Endothelial cell (in vitro differentiated cells): Measurements from ENCODE around the gene SIL1. TPM values are rescaled to one million over a fixed set of nuclear protein-coding genes. Genes with fewer than 3 reads are reported as not detected.
A peak's percentile ranks its signal among the peaks of the same experiment; 100 is the strongest.

Source experiments
- DNase-seq: peaks from one replicate; pipeline ENCODE4 v3.0.0; 2021; ENCODE audit warnings: low spot score
- H3K27ac Mint-ChIP-seq: one replicate; pipeline ENCODE4 v1.8.0; 2021; ENCODE audit warnings: mixed read lengths, inconsistent platforms; ENCODE audit not compliant: unreplicated experiment
- H3K27me3 Mint-ChIP-seq: one replicate; pipeline ENCODE4 v1.8.0; 2021; ENCODE audit warnings: mild to moderate bottlenecking, moderate library complexity, mixed read lengths, inconsistent platforms; ENCODE audit not compliant: unreplicated experiment
- H3K36me3 Mint-ChIP-seq: one replicate; pipeline ENCODE4 v1.8.0; 2021; ENCODE audit warnings: mild to moderate bottlenecking, low read depth, mixed read lengths, inconsistent platforms; ENCODE audit not compliant: unreplicated experiment
- H3K4me1 Mint-ChIP-seq: one replicate; pipeline ENCODE4 v1.8.0; 2021; ENCODE audit warnings: mild to moderate bottlenecking, mixed read lengths, inconsistent platforms; ENCODE audit not compliant: unreplicated experiment
- H3K4me3 Mint-ChIP-seq: one replicate; pipeline ENCODE4 v1.8.0; 2021; ENCODE audit warnings: mild to moderate bottlenecking, mixed read lengths, inconsistent platforms; ENCODE audit not compliant: unreplicated experiment
- H3K9me3 Mint-ChIP-seq: one replicate; pipeline ENCODE4 v1.8.0; 2021; ENCODE audit warnings: mixed read lengths, inconsistent platforms; ENCODE audit not compliant: unreplicated experiment
- CTCF ChIP-seq: fragments of 200-600 bp; sonication (generic); IDR thresholded peaks from one replicate; pipeline ENCODE4 v1.5.0; 2021; ENCODE audit warnings: antibody characterized with exemption; ENCODE audit not compliant: unreplicated experiment
- total RNA-seq: library from RNA; stranded (reverse); fragmentation: NEBNext Ultra II Directional; extraction: Animal tissue kit (Norgen Biotek cat#: 25700); gene quantifications from one replicate; pipeline ENCODE4 v1.2.1, GENCODE V29; 2021; ENCODE audit not compliant: unreplicated experiment

SIL1 gene
- total RNA-seq, 1 donor from 2014 or later: 35.6 TPM

- H3K4me3 Mint-ChIP-seq: no peak overlapping the region
Observed at GRCh38 chr5:139205124-139205523, 7.0 kb upstream of the SIL1 start.

GRCh38 chr5:139204196-139204595, 6.0 kb upstream of the SIL1 start:
- H3K4me3 Mint-ChIP-seq: no peak overlapping the region
- H3K4me1 Mint-ChIP-seq: peaks cover 11% of the 10 kb centered on the region
- H3K9me3 Mint-ChIP-seq: no peaks in the 10 kb centered on the region
- no peak for TF ChIP-seq CTCF
- H3K27me3 Mint-ChIP-seq: peaks cover 4% of the 10 kb centered on the region
- H3K36me3 Mint-ChIP-seq: no peaks in the 10 kb centered on the region
- no peak for DNase-seq
- H3K27ac Mint-ChIP-seq: no peak overlapping the region

More at GRCh38 chr5:139205124-139205523, 7.0 kb upstream of the SIL1 start:
- no peaks in the 10 kb centered on the region for H3K36me3 Mint-ChIP-seq
- peaks cover 4% of the 10 kb centered on the region for H3K27me3 Mint-ChIP-seq
- no peaks in the 10 kb centered on the region for H3K9me3 Mint-ChIP-seq
- DNase-seq: no peak
- H3K4me1 Mint-ChIP-seq: peaks cover 8% of the 10 kb centered on the region
- peak overlapping the region; percentile 3 for H3K27ac Mint-ChIP-seq
- TF ChIP-seq CTCF: no peak

- peaks cover 25% of the 10 kb centered on the region for H3K4me1 Mint-ChIP-seq
- H3K27me3 Mint-ChIP-seq: peaks cover 1% of the 10 kb centered on the region
- peaks cover 3% of the 10 kb centered on the region for H3K36me3 Mint-ChIP-seq
- no peak overlapping the region for H3K4me3 Mint-ChIP-seq
- no peaks in the 10 kb centered on the region for H3K9me3 Mint-ChIP-seq
- TF ChIP-seq CTCF: no peak
- DNase-seq: no peak
- no peak overlapping the region for H3K27ac Mint-ChIP-seq
Observed at GRCh38 chr5:139199321-139199720, 1.2 kb upstream of the SIL1 start.

- peaks cover 6% of the 10 kb centered on the region for H3K36me3 Mint-ChIP-seq
- H3K4me3 Mint-ChIP-seq: no peak overlapping the region
- H3K27ac Mint-ChIP-seq: no peak overlapping the region
- H3K4me1 Mint-ChIP-seq: peaks cover 23% of the 10 kb centered on the region
- no peaks in the 10 kb centered on the region for H3K27me3 Mint-ChIP-seq
- no peaks in the 10 kb centered on the region for H3K9me3 Mint-ChIP-seq
- DNase-seq: no peak
- no peak for TF ChIP-seq CTCF
Observed at GRCh38 chr5:139196296-139196956, 1.7 kb downstream of the SIL1 start.

GRCh38 chr5:139194486-139194885, 3.7 kb downstream of the SIL1 start:
- Mint-ChIP-seq H3K27me3 (no peaks in the 10 kb centered on the region), H3K4me3 (peak overlapping the region; percentile 11), H3K27ac (no peak overlapping the region), H3K36me3 (peaks cover 6% of the 10 kb centered on the region), H3K4me1 (peaks cover 24% of the 10 kb centered on the region), H3K9me3 (no peaks in the 10 kb centered on the region)
- DNase-seq: no peak
- no peak for TF ChIP-seq CTCF
